Ovary (tissue), 3 donors: ENCODE data around the gene AASDHPPT.

Source experiments
- CTCF ChIP-seq, 3 donors: fragments of 450-650 bp in 2 of 3; fragments of 200-600 bp in 1 of 3; IDR thresholded peaks; one replicate each; pipeline versions ENCODE4 v1.5.1 to v1.8.0; 2016 to 2022; ENCODE audit warnings: antibody characterized with exemption in 3 of 3, mild to moderate bottlenecking in 1 of 3
- EP300 ChIP-seq: sonication (generic); formaldehyde crosslinking; IDR thresholded peaks from one replicate; pipeline ENCODE4 v1.6.1; 2017; ENCODE audit warnings: antibody characterized with exemption
- donor health status: DM: no; HTN: no; CAD: no.

- TF ChIP-seq EP300 (no peak), CTCF (IDR thresholded peaks at IDR 0.05) (no peak)
These were observed 14.1 kb downstream of the AASDHPPT start for GRCh38 chr11:106091480-106092123.
